Stomach (tissue), 4 donors: Measurements from ENCODE around the gene IFT57.

Experiments
- CTCF ChIP-seq, 7 experiments: fragments of 450-650 bp in 4 of 7; fragments of 200-600 bp in 3 of 7; sonication (generic) in 3 of 7; IDR thresholded peaks; one replicate each; pipeline ENCODE4 v1.5.1; 2016 to 2019; ENCODE audit warnings: antibody characterized with exemption in 7 of 7, control low read depth in 2 of 7, mild to moderate bottlenecking in 1 of 7
- EP300 ChIP-seq: sonication (generic); formaldehyde crosslinking; IDR thresholded peaks from one replicate; pipeline ENCODE4 v1.6.1; 2017; ENCODE audit warnings: antibody characterized with exemption
- POLR2A ChIP-seq, 4 donors: fragments of 450-650 bp; IDR thresholded peaks; one replicate each; pipeline ENCODE4 v1.6.1; 2016; ENCODE audit warnings: antibody characterized with exemption in 4 of 4, control low read depth in 2 of 4, mild to moderate bottlenecking in 1 of 4, moderate library complexity in 1 of 4
- POLR2AphosphoS5 ChIP-seq, 3 donors: sonication (generic); formaldehyde crosslinking; IDR thresholded peaks; one replicate each; pipeline ENCODE4 v1.6.1; 2016; ENCODE audit warnings: antibody characterized with exemption in 3 of 3

GRCh38 chr3:108133858-108134554 is 88.2 kb downstream of the IFT57 start:
- no peak for TF ChIP-seq CTCF (IDR thresholded peaks at IDR 0.05)
- TF ChIP-seq EP300, result no peak
- no peak for TF ChIP-seq POLR2AphosphoS5 (IDR thresholded peaks at IDR 0.05)
- TF ChIP-seq POLR2A (IDR thresholded peaks at IDR 0.05), result no peak
